GDM1 (cell line): ENCODE measurements around the gene GADD45B.
"Not testable (repeated sequence)": the region's sequence is repeated elsewhere in the genome, so short reads cannot be mapped to it uniquely, and the experiment has no call there.

Experiments
- DNase-seq: peaks from one replicate; lab custom pipeline; 2025; lab: John Stamatoyannopoulos, UW

GADD45B gene

GRCh38 chr19:2444251-2445002 is 31.5 kb upstream of the GADD45B start:
- no peak for DNase-seq

- DNase-seq = peak; percentile 43
Observed at GRCh38 chr19:2446381-2446780, 29.5 kb upstream of the GADD45B start.

- no peak for DNase-seq
Observed at GRCh38 chr19:2449019-2449418, 26.9 kb upstream of the GADD45B start.

GRCh38 chr19:2451138-2451537 is 24.8 kb upstream of the GADD45B start:
- no peak for DNase-seq

GRCh38 chr19:2451741-2452140 is 24.2 kb upstream of the GADD45B start:
- DNase-seq = no peak

- DNase-seq = no peak
Observed at GRCh38 chr19:2453431-2454025, 22.4 kb upstream of the GADD45B start.

GRCh38 chr19:2454199-2454961 is 21.5 kb upstream of the GADD45B start:
- DNase-seq = no peak

GRCh38 chr19:2454962-2455850 is 20.7 kb upstream of the GADD45B start:
- DNase-seq = no peak

GRCh38 chr19:2455851-2456570 is 19.9 kb upstream of the GADD45B start:
- no peak for DNase-seq

- no peak for DNase-seq
Observed at GRCh38 chr19:2457394-2458037, 18.4 kb upstream of the GADD45B start.

GRCh38 chr19:2458054-2458453 is 17.9 kb upstream of the GADD45B start:
- DNase-seq = no peak

- DNase-seq = not testable (repeated sequence)
Observed at GRCh38 chr19:2458776-2459175, 17.2 kb upstream of the GADD45B start.

- DNase-seq = no peak
Observed at GRCh38 chr19:2460245-2460644, 15.7 kb upstream of the GADD45B start.

GRCh38 chr19:2461751-2462634 is 13.9 kb upstream of the GADD45B start:
- DNase-seq = no peak

GRCh38 chr19:2462635-2463421 is 13.1 kb upstream of the GADD45B start:
- no peak for DNase-seq

GRCh38 chr19:2463694-2464093 is 12.2 kb upstream of the GADD45B start:
- not testable (repeated sequence) for DNase-seq

GRCh38 chr19:2464389-2464788 is 11.5 kb upstream of the GADD45B start:
- DNase-seq = no peak

GRCh38 chr19:2468596-2468995 is 7.3 kb upstream of the GADD45B start:
- no peak for DNase-seq
